Measurements from ENCODE around the gene TBC1D16. TPM values are rescaled to one million over a fixed set of nuclear protein-coding genes. Genes with fewer than 3 reads are reported as not detected.

TBC1D16 gene
- total and polyA plus RNA-seq, 8 donors: 17.3 to 49.1 (median 31.3) TPM

- no peaks in the 10 kb centered on the region for H3K27me3 ChIP-seq
- no peak overlapping the region for H3K27ac ChIP-seq
- H3K36me3 ChIP-seq: peaks cover 0 to 72% of the 10 kb centered on the region in 2 donors
- TF ChIP-seq CTCF (IDR thresholded peaks at IDR 0.05): no peak
- ATAC-seq (no peak), DNase-seq (peak in 1 of 4 donors; percentile 44)
- H3K4me1 ChIP-seq: peaks cover 0 to 25% of the 10 kb centered on the region in 2 donors
- no peaks in the 10 kb centered on the region for H3K9me3 ChIP-seq
- intact Hi-C loops (cut with DNase I): no loop called here
- H3K4me3 ChIP-seq: no peak overlapping the region
These were observed 89.1 kb downstream of the TBC1D16 start for GRCh38 chr17:79946352-79947231.

GRCh38 chr17:79945591-79946255 is 89.9 kb downstream of the TBC1D16 start:
- Histone ChIP-seq H3K9me3 (no peaks in the 10 kb centered on the region), H3K27me3 (no peaks in the 10 kb centered on the region), H3K4me1 (peaks cover 0 to 16% of the 10 kb centered on the region in 2 donors), H3K4me3 (no peak overlapping the region), H3K27ac (no peak overlapping the region), H3K36me3 (peaks cover 0 to 77% of the 10 kb centered on the region in 2 donors)
- peak in 2 of 4 donors; percentile 26 to 67 for DNase-seq
- no peak for TF ChIP-seq CTCF (IDR thresholded peaks at IDR 0.05)
- intact Hi-C loops (cut with DNase I): no loop called here
- ATAC-seq: no peak

- Histone ChIP-seq H3K27me3 (no peaks in the 10 kb centered on the region), H3K36me3 (peaks cover 0 to 80% of the 10 kb centered on the region in 2 donors), H3K4me1 (peaks cover 0 to 15% of the 10 kb centered on the region in 2 donors), H3K9me3 (no peaks in the 10 kb centered on the region), H3K27ac (no peak overlapping the region), H3K4me3 (no peak overlapping the region)
- ATAC-seq: no peak
- intact Hi-C loops (cut with DNase I): no loop called here
- no peak for TF ChIP-seq CTCF (IDR thresholded peaks at IDR 0.05)
- peak in 2 of 4 donors; percentile 29 to 75 for DNase-seq
These were observed 90.8 kb downstream of the TBC1D16 start for GRCh38 chr17:79944821-79945391.

GRCh38 chr17:79944251-79944812 is 91.3 kb downstream of the TBC1D16 start:
- Histone ChIP-seq H3K27ac (no peak overlapping the region), H3K4me3 (no peak overlapping the region), H3K9me3 (no peaks in the 10 kb centered on the region), H3K4me1 (peaks cover 0 to 15% of the 10 kb centered on the region in 2 donors), H3K36me3 (peaks cover 0 to 80% of the 10 kb centered on the region in 2 donors), H3K27me3 (no peaks in the 10 kb centered on the region)
- intact Hi-C loops (cut with DNase I): no loop called here
- ATAC-seq (no peak), DNase-seq (peak in 2 of 4 donors; percentile 27 to 72)
- TF ChIP-seq CTCF (IDR thresholded peaks at IDR 0.05): no peak
